Astrocyte (in vitro differentiated cells and primary cell): ENCODE data around the gene FAM53A.

Experiments
- CTCF ChIP-seq: IDR thresholded peaks from 2 replicates; pipeline ENCODE4 v1.5.1; 2011; ENCODE audit warnings: low read depth, mild to moderate bottlenecking, inconsistent platforms, low read length, moderate library complexity; ENCODE audit not compliant: insufficient read depth
- EZH2 ChIP-seq: IDR thresholded peaks from 2 replicates; pipeline ENCODE4 v1.6.1; 2012; ENCODE audit warnings: mild to moderate bottlenecking, low read length, inconsistent platforms; ENCODE audit not compliant: insufficient read depth

GRCh38 chr4:1730532-1731135 lies 46.5 kb upstream of the FAM53A start:
- TF ChIP-seq CTCF (no peak), EZH2 (no peak)
